Measurements from ENCODE around the gene RGS12. TPM values are rescaled to one million over a fixed set of nuclear protein-coding genes. Genes with fewer than 3 reads are reported as not detected.

Gene RGS12
- total RNA-seq, 5 donors from 2014 or later (not counting 1 experiment from before 2014, with no cell fraction given), result 6.4 to 15.3 (median 10.5) TPM

DNA sequence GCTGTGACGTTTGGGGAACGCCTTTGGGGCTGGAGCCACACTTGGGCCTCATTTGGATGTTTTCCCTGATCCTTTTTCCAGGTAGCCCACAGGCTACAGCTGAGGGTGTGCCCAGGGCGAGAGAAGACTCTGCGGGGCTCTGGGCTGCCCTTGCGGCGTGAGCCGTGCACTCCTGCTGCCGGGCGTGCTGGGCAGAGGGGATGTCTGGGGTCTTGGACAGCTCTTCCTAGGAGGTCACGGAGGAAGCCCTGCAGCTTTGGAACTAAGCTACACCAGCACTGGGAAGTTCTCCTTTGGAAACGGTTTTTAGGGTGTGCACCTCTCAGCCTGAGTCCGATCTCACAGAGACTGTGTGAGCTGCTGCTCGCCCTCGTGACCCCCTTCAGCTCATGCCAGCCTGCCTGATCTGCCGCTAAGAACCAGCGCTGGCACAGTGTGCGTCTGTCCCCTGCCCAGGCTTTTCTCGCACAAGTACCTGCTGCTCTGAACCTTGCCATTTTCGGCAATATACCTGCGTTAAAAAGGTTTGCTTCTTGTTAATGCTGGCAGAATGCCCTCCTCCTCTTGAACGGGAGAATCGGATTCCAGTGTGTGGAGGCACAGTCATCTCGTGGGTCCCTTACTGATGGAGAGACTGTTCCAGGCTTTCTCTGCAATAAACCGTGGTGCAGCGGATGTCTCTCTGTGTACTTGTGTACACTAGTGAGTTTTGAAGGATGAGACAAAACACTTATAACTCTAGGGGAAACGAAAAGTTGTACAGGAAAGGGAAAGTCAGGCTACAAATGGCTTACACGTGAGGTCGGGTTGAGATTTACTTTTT lies 29.6 kb upstream of the RGS12 start:
- Histone ChIP-seq H3K4me1 (ENCODE audit: control insufficient read depth in 1 of 2, extremely low read depth in 1 of 2, insufficient read depth in 2 of 2, low read length in 2 of 2) (no peaks in the 10 kb centered on the region), H3K4me3 (ENCODE audit: control insufficient read depth in 1 of 2, extremely low read depth in 1 of 2, low read length in 1 of 2) (no peak overlapping the region), H3K27ac (ENCODE audit: low read length) (no peak overlapping the region), H3K9me3 (no peaks in the 10 kb centered on the region), H3K27me3 (replicated peaks in 1 of 2; ENCODE audit: control insufficient read depth in 2 of 2, extremely low read depth in 1 of 2, insufficient read depth in 2 of 2, low read length in 1 of 2) (peaks cover 0 to 14% of the 10 kb centered on the region in 2 experiments), H3K36me3 (ENCODE audit: control insufficient read depth in 2 of 2, extremely low read depth in 1 of 2, insufficient read depth in 1 of 2, low read length in 1 of 2) (no peaks in the 10 kb centered on the region)
- Mint-ChIP-seq H3K4me1 (no peaks in the 10 kb centered on the region), H3K36me3 (no peaks in the 10 kb centered on the region), H3K9me3 (no peaks in the 10 kb centered on the region), H3K27ac (no peak overlapping the region), H3K4me3 (no peak overlapping the region), H3K27me3 (no peaks in the 10 kb centered on the region)
- POLR2A ChIA-PET, result no interaction called here
- CTCF ChIA-PET, result no interaction called here
- peak in 1 of 35 experiments; percentile 11 for DNase-seq
- 87% methylated on average over 20 of the region's 28 CpGs for WGBS (ENCODE audit: insufficient coverage)
- ATAC-seq (replicated peaks in 1 of 4), result no peak

DNA sequence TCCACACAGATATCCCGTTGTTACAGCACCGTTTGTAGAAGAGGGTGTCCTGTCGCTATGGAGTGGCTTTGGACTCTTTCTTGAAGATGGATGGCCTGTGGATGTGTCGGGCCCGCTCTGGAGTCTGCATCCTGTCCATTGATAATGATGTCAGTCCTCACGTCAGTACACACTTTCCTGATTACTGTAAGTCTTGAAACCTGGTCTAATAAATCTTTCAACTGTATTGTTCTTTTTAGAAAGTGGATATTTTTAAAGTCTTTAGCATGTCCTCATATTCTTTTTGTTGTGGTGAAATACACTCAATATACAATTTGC lies 29.0 kb upstream of the RGS12 start:
- Mint-ChIP-seq H3K4me3 (no peak overlapping the region), H3K36me3 (no peaks in the 10 kb centered on the region), H3K27ac (no peak overlapping the region), H3K9me3 (no peaks in the 10 kb centered on the region), H3K4me1 (no peaks in the 10 kb centered on the region), H3K27me3 (no peaks in the 10 kb centered on the region)
- Histone ChIP-seq H3K27me3 (replicated peaks in 1 of 2; ENCODE audit: control insufficient read depth in 2 of 2, extremely low read depth in 1 of 2, insufficient read depth in 2 of 2, low read length in 1 of 2) (peaks cover 0 to 16% of the 10 kb centered on the region in 2 experiments), H3K27ac (ENCODE audit: low read length) (no peak overlapping the region), H3K36me3 (ENCODE audit: control insufficient read depth in 2 of 2, extremely low read depth in 1 of 2, insufficient read depth in 1 of 2, low read length in 1 of 2) (no peaks in the 10 kb centered on the region), H3K9me3 (no peaks in the 10 kb centered on the region), H3K4me3 (ENCODE audit: control insufficient read depth in 1 of 2, extremely low read depth in 1 of 2, low read length in 1 of 2) (no peak overlapping the region), H3K4me1 (ENCODE audit: control insufficient read depth in 1 of 2, extremely low read depth in 1 of 2, insufficient read depth in 2 of 2, low read length in 2 of 2) (no peaks in the 10 kb centered on the region)
- ATAC-seq (replicated peaks in 1 of 4) (no peak), DNase-seq (no peak)
- ChIA-PET CTCF (no interaction called here), POLR2A (no interaction called here)
- WGBS (ENCODE audit: insufficient coverage), result no CpG with 5 or more reads among the region's 6 CpGs

GRCh38 chr4:3266076-3266475 lies 26.7 kb upstream of the RGS12 start:
- Histone ChIP-seq H3K36me3 (ENCODE audit: control insufficient read depth in 2 of 2, extremely low read depth in 1 of 2, insufficient read depth in 1 of 2, low read length in 1 of 2) (no peaks in the 10 kb centered on the region), H3K27me3 (replicated peaks in 1 of 2; ENCODE audit: control insufficient read depth in 2 of 2, extremely low read depth in 1 of 2, insufficient read depth in 2 of 2, low read length in 1 of 2) (peaks cover 0 to 19% of the 10 kb centered on the region in 2 experiments), H3K27ac (ENCODE audit: low read length) (no peak overlapping the region), H3K9me3 (no peaks in the 10 kb centered on the region), H3K4me1 (ENCODE audit: control insufficient read depth in 1 of 2, extremely low read depth in 1 of 2, insufficient read depth in 2 of 2, low read length in 2 of 2) (no peaks in the 10 kb centered on the region), H3K4me3 (ENCODE audit: control insufficient read depth in 1 of 2, extremely low read depth in 1 of 2, low read length in 1 of 2) (no peak overlapping the region)
- ChIA-PET CTCF (no interaction called here), POLR2A (no interaction called here)
- no peaks in the 10 kb centered on the region for H3K4me1 Mint-ChIP-seq
- ATAC-seq (replicated peaks in 1 of 4) (no peak), DNase-seq (peak in 1 of 35 experiments; percentile 8)
- no peak overlapping the region for H3K27ac Mint-ChIP-seq
- no peak overlapping the region for H3K4me3 Mint-ChIP-seq
- H3K36me3 Mint-ChIP-seq, result no peaks in the 10 kb centered on the region
- 93% methylated on average over 9 of the region's 17 CpGs for WGBS (ENCODE audit: insufficient coverage)
- no peaks in the 10 kb centered on the region for H3K9me3 Mint-ChIP-seq
- H3K27me3 Mint-ChIP-seq, result no peaks in the 10 kb centered on the region

- Histone ChIP-seq H3K27ac (ENCODE audit: low read length) (no peak overlapping the region), H3K4me3 (ENCODE audit: control insufficient read depth in 1 of 2, extremely low read depth in 1 of 2, low read length in 1 of 2) (no peak overlapping the region), H3K36me3 (ENCODE audit: control insufficient read depth in 2 of 2, extremely low read depth in 1 of 2, insufficient read depth in 1 of 2, low read length in 1 of 2) (no peaks in the 10 kb centered on the region), H3K4me1 (ENCODE audit: control insufficient read depth in 1 of 2, extremely low read depth in 1 of 2, insufficient read depth in 2 of 2, low read length in 2 of 2) (no peaks in the 10 kb centered on the region), H3K9me3 (no peaks in the 10 kb centered on the region), H3K27me3 (replicated peaks in 1 of 2; ENCODE audit: control insufficient read depth in 2 of 2, extremely low read depth in 1 of 2, insufficient read depth in 2 of 2, low read length in 1 of 2) (peaks cover 0 to 14% of the 10 kb centered on the region in 2 experiments)
- ATAC-seq (replicated peaks in 1 of 4) (no peak), DNase-seq (peak in 2 of 35 experiments; percentile 4 to 20)
- H3K27ac Mint-ChIP-seq, result no peak overlapping the region
- H3K9me3 Mint-ChIP-seq, result peaks cover 0 to 4% (median 0%) of the 10 kb centered on the region in 3 donors
- 64% methylated on average over 12 of the region's 18 CpGs for WGBS (ENCODE audit: insufficient coverage)
- no peaks in the 10 kb centered on the region for H3K36me3 Mint-ChIP-seq
- no peak overlapping the region for H3K4me3 Mint-ChIP-seq
- POLR2A ChIA-PET, result no interaction called here
- H3K4me1 Mint-ChIP-seq, result no peaks in the 10 kb centered on the region
- H3K27me3 Mint-ChIP-seq, result no peaks in the 10 kb centered on the region
- CTCF ChIA-PET, result no interaction called here
These were observed 25.0 kb upstream of the RGS12 start for GRCh38 chr4:3267576-3268394.

DNA sequence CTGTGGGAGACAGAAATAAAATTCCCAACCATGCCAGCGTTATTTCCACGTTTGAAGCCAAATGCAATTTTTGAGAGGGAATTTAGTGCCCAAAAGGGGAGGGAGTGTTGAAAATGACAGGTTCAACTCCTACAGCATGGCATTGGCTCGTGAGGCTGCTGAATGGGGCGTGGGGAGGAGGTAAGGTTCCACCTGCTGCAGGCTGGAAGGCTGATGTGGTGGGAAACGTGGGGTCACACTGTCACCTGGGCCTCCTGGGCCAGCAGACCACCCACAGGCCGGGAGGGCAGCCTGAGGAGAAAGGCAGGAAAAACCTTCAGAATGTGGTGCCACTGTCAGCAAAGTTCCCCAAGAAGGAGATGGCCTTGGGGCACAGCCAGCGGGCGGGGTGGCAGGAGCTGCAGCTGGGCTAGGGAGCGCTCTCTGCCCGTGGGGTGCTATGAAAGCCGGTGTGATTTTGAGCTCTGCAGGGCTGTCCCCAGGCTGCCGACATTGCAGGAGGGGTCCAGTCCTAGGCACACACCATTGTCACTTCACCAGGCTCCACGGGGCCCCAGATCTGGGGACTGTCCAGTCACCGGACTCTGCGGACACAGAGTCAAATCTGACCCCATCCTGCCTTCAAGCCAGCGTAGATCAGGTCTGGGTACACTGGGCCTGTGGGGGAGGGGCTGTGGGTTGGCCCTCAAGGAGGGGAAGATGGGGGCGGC lies 24.3 kb upstream of the RGS12 start:
- no peaks in the 10 kb centered on the region for H3K9me3 ChIP-seq
- Mint-ChIP-seq H3K4me1 (no peaks in the 10 kb centered on the region), H3K9me3 (peaks cover 0 to 6% (median 3%) of the 10 kb centered on the region in 3 donors), H3K27ac (no peak overlapping the region), H3K4me3 (no peak overlapping the region), H3K36me3 (peaks cover 3% of the 10 kb centered on the region), H3K27me3 (no peaks in the 10 kb centered on the region)
- no peak overlapping the region for H3K27ac ChIP-seq (ENCODE audit: low read length)
- no peaks in the 10 kb centered on the region for H3K36me3 ChIP-seq (ENCODE audit: control insufficient read depth in 2 of 2, extremely low read depth in 1 of 2, insufficient read depth in 1 of 2, low read length in 1 of 2)
- peaks cover 0 to 9% of the 10 kb centered on the region in 2 experiments for H3K27me3 ChIP-seq (replicated peaks in 1 of 2; ENCODE audit: control insufficient read depth in 2 of 2, extremely low read depth in 1 of 2, insufficient read depth in 2 of 2, low read length in 1 of 2)
- ATAC-seq (replicated peaks in 1 of 4) (no peak), DNase-seq (peak in 1 of 35 experiments; percentile 5)
- WGBS (ENCODE audit: insufficient coverage), result 85% methylated on average over 13 of the region's 17 CpGs
- no peaks in the 10 kb centered on the region for H3K4me1 ChIP-seq (ENCODE audit: control insufficient read depth in 1 of 2, extremely low read depth in 1 of 2, insufficient read depth in 2 of 2, low read length in 2 of 2)
- H3K4me3 ChIP-seq (ENCODE audit: control insufficient read depth in 1 of 2, extremely low read depth in 1 of 2, low read length in 1 of 2), result no peak overlapping the region
- POLR2A ChIA-PET, result no interaction called here
- CTCF ChIA-PET, result no interaction called here

DNA sequence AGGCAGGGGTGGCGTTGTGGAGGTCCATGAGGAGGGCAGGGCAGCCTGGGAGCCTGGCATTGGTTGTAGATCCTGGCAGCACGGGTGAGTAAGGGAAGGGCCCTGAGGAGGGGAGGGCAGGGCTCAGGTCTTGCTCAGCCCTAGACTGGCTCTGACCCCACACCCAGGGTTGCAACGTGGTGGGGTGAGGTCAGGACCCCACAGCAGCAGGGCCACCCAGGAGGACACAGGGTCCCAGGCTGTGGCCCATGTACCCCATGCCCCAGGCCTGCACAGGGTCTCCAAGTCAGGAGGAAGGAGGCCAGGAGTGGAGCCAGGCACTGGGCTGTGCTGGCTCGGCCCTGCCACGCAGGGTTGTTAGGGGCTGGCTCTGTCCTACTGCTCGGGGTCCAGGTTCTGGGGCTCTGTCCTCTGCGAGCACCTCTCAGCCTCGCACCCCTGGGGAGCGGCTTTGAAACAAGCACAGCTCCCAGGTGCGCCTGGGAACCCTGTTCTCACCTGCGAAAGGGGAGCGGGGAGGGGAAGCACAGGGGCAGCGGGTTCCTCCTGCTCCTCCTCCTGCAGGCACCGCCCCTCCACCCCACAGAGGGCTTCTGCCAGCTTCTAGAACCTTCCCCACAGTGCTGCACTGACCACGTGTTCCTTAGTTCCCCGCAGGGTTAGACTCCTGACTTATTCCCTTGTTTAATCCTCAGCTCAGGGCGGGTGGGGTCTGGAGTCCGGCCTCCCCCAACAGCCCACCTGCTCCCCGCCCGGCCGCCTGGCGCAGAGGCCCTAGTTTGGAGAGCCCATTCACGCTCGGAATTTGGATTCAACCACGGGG lies 23.5 kb upstream of the RGS12 start:
- DNase-seq (peak in 1 of 35 experiments; percentile 8), ATAC-seq (replicated peaks in 1 of 4) (no peak)
- ChIA-PET POLR2A (no interaction called here), CTCF (no interaction called here)
- no peaks in the 10 kb centered on the region for H3K27me3 Mint-ChIP-seq
- Histone ChIP-seq H3K4me3 (ENCODE audit: control insufficient read depth in 1 of 2, extremely low read depth in 1 of 2, low read length in 1 of 2) (no peak overlapping the region), H3K9me3 (no peaks in the 10 kb centered on the region), H3K36me3 (ENCODE audit: control insufficient read depth in 2 of 2, extremely low read depth in 1 of 2, insufficient read depth in 1 of 2, low read length in 1 of 2) (no peaks in the 10 kb centered on the region), H3K27me3 (replicated peaks in 1 of 2; ENCODE audit: control insufficient read depth in 2 of 2, extremely low read depth in 1 of 2, insufficient read depth in 2 of 2, low read length in 1 of 2) (peaks cover 0 to 9% of the 10 kb centered on the region in 2 experiments), H3K4me1 (ENCODE audit: control insufficient read depth in 1 of 2, extremely low read depth in 1 of 2, insufficient read depth in 2 of 2, low read length in 2 of 2) (no peaks in the 10 kb centered on the region), H3K27ac (ENCODE audit: low read length) (no peak overlapping the region)
- WGBS (ENCODE audit: insufficient coverage), result 91% methylated on average over 15 of the region's 25 CpGs
- H3K4me1 Mint-ChIP-seq, result no peaks in the 10 kb centered on the region
- H3K36me3 Mint-ChIP-seq, result peaks cover 3% of the 10 kb centered on the region
- no peak overlapping the region for H3K27ac Mint-ChIP-seq
- H3K9me3 Mint-ChIP-seq, result peaks cover 0 to 7% (median 4%) of the 10 kb centered on the region in 3 donors
- no peak overlapping the region for H3K4me3 Mint-ChIP-seq
